ENCODE data around the gene ZNF500.

ZNF500 gene

DNA sequence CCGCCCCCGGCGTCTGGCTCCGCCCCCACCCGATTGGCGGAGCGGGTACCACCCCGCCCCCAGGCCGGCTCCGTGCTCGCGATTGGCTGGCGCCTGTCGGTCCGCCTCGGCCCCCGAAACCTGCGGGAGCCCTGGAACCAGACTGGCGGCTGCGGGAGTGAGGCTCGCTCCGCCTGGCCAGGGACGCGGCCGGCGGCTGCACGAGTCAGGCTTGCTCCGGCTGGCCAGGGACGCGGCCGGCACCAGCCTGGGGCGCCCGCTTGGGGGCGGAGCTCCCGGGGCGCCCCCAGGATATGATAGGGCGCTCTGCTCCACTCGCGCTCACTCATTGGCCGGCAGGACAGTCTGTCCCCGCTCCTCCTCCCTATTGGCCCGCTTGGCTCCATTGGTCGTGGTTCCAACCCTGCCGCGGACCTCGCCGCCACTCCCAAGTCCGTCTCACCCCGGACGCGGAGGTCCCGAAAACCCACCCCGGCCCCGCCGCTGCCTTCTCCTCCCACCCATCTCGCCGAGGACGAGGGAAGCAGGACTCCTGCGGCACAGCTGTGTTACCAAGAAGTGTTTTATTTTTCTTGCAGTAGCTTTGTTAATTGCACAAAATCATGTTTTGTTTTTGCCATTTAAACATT, 35.8 kb upstream of the ZNF500 start (continued):
- no peak for TF ChIP-seq ZNF830 (tag by site-specific recombination; IDR thresholded peaks at IDR 0.05; ENCODE audit: low read depth)
- TF ChIP-seq ZNF19 (tag by site-specific recombination; IDR thresholded peaks at IDR 0.05; ENCODE audit: low read depth): no peak
- TF ChIP-seq ZNF76 (tag by site-specific recombination; IDR thresholded peaks at IDR 0.05; ENCODE audit: borderline replicate concordance, low read depth): no peak
- no peak for TF ChIP-seq ZNF549 (tag by site-specific recombination; IDR thresholded peaks at IDR 0.05)
- TF ChIP-seq KLF8 (tag by site-specific recombination; IDR thresholded peaks at IDR 0.05): peak; percentile 28; the same call in 1 of the 2 replicates
- TF ChIP-seq, protein P1, sequence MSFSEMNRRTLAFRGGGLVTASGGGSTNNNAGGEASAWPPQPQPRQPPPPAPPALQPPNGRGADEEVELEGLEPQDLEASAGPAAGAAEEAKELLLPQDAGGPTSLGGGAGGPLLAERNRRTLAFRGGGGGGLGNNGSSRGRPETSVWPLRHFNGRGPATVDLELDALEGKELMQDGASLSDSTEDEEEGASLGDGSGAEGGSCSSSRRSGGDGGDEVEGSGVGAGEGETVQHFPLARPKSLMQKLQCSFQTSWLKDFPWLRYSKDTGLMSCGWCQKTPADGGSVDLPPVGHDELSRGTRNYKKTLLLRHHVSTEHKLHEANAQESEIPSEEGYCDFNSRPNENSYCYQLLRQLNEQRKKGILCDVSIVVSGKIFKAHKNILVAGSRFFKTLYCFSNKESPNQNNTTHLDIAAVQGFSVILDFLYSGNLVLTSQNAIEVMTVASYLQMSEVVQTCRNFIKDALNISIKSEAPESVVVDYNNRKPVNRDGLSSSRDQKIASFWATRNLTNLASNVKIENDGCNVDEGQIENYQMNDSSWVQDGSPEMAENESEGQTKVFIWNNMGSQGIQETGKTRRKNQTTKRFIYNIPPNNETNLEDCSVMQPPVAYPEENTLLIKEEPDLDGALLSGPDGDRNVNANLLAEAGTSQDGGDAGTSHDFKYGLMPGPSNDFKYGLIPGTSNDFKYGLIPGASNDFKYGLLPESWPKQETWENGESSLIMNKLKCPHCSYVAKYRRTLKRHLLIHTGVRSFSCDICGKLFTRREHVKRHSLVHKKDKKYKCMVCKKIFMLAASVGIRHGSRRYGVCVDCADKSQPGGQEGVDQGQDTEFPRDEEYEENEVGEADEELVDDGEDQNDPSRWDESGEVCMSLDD (tag by site-specific recombination; IDR thresholded peaks at IDR 0.05): no peak
- TF ChIP-seq MYNN (tag by site-specific recombination; IDR thresholded peaks at IDR 0.05; ENCODE audit: borderline replicate concordance): no peak
- TF ChIP-seq ZNF571 (tag by site-specific recombination; IDR thresholded peaks at IDR 0.05): no peak
- TF ChIP-seq, protein P2, sequence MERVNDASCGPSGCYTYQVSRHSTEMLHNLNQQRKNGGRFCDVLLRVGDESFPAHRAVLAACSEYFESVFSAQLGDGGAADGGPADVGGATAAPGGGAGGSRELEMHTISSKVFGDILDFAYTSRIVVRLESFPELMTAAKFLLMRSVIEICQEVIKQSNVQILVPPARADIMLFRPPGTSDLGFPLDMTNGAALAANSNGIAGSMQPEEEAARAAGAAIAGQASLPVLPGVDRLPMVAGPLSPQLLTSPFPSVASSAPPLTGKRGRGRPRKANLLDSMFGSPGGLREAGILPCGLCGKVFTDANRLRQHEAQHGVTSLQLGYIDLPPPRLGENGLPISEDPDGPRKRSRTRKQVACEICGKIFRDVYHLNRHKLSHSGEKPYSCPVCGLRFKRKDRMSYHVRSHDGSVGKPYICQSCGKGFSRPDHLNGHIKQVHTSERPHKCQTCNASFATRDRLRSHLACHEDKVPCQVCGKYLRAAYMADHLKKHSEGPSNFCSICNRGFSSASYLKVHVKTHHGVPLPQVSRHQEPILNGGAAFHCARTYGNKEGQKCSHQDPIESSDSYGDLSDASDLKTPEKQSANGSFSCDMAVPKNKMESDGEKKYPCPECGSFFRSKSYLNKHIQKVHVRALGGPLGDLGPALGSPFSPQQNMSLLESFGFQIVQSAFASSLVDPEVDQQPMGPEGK (tag by site-specific recombination; IDR thresholded peaks at IDR 0.05): peak; percentile 86
- TF ChIP-seq SETDB1 (IDR thresholded peaks at IDR 0.05; ENCODE audit: insufficient read length, low read length): no peak
- TF ChIP-seq HOXA7 (CRISPR knock-in tag; IDR thresholded peaks at IDR 0.05; ENCODE audit: borderline replicate concordance): no peak
- peak; percentile 58; the same call in 1 of the 2 replicates for TF ChIP-seq ZNF335 (tag by site-specific recombination; conservative IDR thresholded peaks at IDR 0.05)
- TF ChIP-seq TRIM28 (IDR thresholded peaks at IDR 0.05; ENCODE audit: borderline replicate concordance, low read length): no peak
- TF ChIP-seq, protein P3, sequence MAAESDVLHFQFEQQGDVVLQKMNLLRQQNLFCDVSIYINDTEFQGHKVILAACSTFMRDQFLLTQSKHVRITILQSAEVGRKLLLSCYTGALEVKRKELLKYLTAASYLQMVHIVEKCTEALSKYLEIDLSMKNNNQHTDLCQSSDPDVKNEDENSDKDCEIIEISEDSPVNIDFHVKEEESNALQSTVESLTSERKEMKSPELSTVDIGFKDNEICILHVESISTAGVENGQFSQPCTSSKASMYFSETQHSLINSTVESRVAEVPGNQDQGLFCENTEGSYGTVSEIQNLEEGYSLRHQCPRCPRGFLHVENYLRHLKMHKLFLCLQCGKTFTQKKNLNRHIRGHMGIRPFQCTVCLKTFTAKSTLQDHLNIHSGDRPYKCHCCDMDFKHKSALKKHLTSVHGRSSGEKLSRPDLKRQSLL (tag by site-specific recombination; IDR thresholded peaks at IDR 0.05): no peak
- TF ChIP-seq KLF10 (tag by site-specific recombination; IDR thresholded peaks at IDR 0.05): no peak; the same call in 1 of the 2 replicates
- TF ChIP-seq KLF16 (tag by site-specific recombination; IDR thresholded peaks at IDR 0.05): no peak; the same call in 1 of the 2 replicates
- no peak for TF ChIP-seq IKZF3 (tag by site-specific recombination; IDR thresholded peaks at IDR 0.05)
- TF ChIP-seq ZNF521 (tag by site-specific recombination; IDR thresholded peaks at IDR 0.05): no peak
- TF ChIP-seq ZNF529 (tag by site-specific recombination; IDR thresholded peaks at IDR 0.05; ENCODE audit: insufficient replicate concordance): no peak
- TF ChIP-seq ZFP69B (tag by site-specific recombination; IDR thresholded peaks at IDR 0.05): no peak
- TF ChIP-seq, protein P4, sequence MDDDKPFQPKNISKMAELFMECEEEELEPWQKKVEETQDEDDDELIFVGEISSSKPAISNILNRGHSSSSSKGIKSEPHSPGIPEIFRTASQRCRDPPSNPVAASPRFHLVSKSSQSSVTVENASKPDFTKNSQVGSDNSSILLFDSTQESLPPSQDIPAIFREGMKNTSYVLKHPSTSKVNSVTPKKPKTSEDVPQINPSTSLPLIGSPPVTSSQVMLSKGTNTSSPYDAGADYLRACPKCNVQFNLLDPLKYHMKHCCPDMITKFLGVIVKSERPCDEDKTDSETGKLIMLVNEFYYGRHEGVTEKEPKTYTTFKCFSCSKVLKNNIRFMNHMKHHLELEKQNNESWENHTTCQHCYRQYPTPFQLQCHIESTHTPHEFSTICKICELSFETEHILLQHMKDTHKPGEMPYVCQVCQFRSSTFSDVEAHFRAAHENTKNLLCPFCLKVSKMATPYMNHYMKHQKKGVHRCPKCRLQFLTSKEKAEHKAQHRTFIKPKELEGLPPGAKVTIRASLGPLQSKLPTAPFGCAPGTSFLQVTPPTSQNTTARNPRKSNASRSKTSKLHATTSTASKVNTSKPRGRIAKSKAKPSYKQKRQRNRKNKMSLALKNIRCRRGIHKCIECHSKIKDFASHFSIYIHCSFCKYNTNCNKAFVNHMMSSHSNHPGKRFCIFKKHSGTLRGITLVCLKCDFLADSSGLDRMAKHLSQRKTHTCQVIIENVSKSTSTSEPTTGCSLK (tag by site-specific recombination; IDR thresholded peaks at IDR 0.05): no peak
- no peak for TF ChIP-seq ZNF202 (tag by site-specific recombination; IDR thresholded peaks at IDR 0.05; ENCODE audit: borderline replicate concordance)
- TF ChIP-seq, protein P5, sequence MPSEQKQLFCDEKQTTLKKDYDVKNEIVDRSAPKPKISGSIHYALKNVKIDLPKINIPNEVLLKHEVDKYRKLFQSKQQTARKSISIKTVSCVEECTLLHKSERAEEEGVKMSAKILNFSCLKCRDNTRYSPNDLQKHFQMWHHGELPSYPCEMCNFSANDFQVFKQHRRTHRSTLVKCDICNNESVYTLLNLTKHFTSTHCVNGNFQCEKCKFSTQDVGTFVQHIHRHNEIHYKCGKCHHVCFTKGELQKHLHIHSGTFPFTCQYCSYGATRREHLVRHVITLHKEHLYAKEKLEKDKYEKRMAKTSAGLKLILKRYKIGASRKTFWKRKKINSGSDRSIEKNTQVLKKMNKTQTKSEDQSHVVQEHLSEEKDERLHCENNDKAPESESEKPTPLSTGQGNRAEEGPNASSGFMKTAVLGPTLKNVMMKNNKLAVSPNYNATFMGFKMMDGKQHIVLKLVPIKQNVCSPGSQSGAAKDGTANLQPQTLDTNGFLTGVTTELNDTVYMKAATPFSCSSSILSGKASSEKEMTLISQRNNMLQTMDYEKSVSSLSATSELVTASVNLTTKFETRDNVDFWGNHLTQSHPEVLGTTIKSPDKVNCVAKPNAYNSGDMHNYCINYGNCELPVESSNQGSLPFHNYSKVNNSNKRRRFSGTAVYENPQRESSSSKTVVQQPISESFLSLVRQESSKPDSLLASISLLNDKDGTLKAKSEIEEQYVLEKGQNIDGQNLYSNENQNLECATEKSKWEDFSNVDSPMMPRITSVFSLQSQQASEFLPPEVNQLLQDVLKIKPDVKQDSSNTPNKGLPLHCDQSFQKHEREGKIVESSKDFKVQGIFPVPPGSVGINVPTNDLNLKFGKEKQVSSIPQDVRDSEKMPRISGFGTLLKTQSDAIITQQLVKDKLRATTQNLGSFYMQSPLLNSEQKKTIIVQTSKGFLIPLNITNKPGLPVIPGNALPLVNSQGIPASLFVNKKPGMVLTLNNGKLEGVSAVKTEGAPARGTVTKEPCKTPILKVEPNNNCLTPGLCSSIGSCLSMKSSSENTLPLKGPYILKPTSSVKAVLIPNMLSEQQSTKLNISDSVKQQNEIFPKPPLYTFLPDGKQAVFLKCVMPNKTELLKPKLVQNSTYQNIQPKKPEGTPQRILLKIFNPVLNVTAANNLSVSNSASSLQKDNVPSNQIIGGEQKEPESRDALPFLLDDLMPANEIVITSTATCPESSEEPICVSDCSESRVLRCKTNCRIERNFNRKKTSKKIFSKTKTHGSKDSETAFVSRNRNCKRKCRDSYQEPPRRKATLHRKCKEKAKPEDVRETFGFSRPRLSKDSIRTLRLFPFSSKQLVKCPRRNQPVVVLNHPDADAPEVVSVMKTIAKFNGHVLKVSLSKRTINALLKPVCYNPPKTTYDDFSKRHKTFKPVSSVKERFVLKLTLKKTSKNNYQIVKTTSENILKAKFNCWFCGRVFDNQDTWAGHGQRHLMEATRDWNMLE (tag by site-specific recombination; conservative IDR thresholded peaks at IDR 0.05; ENCODE audit: low read depth): no peak
- no peak for TF ChIP-seq ZFP3 (tag by site-specific recombination; IDR thresholded peaks at IDR 0.05; ENCODE audit: low read depth)
- TF ChIP-seq YY1 (tag by site-specific recombination; IDR thresholded peaks at IDR 0.05): no peak
- no peak for TF ChIP-seq ZNF701 (tag by site-specific recombination; IDR thresholded peaks at IDR 0.05)
- TF ChIP-seq ZNF561 (tag by site-specific recombination; IDR thresholded peaks at IDR 0.05; ENCODE audit: borderline replicate concordance): peak; percentile 80; the same call in 1 of the 2 replicates

Measured in HEK293 (cell line).